Transverse colon (tissue), 4 donors: ENCODE results near the gene OR56A3. TPM values are rescaled to one million over a fixed set of nuclear protein-coding genes. Genes with fewer than 3 reads are reported as not detected.

Experiments
- DNase-seq: peaks from one replicate; pipeline ENCODE4 v3.0.0-alpha.2; 2019
- H3K27ac ChIP-seq, 4 donors: fragments of 200-600 bp; sonication (generic); 2 replicates each; pipeline ENCODE4 v1.5.1; 2016 to 2018; ENCODE audit warnings: inconsistent platforms in 4 of 4
- H3K27me3 ChIP-seq: fragments of 200-600 bp; sonication (generic); 2 replicates; pipeline ENCODE4 v1.5.1; 2017; ENCODE audit warnings: inconsistent platforms
- H3K36me3 ChIP-seq, 4 donors: fragments of 200-600 bp; sonication (generic); 2 replicates each; pipeline ENCODE4 v1.5.1; 2017 to 2019; ENCODE audit warnings: inconsistent platforms in 4 of 4
- H3K4me1 ChIP-seq, 4 donors: fragments of 200-600 bp; sonication (generic); 2 replicates each; pipeline ENCODE4 v1.5.1; 2017 to 2020; ENCODE audit warnings: inconsistent platforms in 4 of 4
- H3K4me3 ChIP-seq, 4 donors: fragments of 200-600 bp; sonication (generic); 1 replicate in 1 of 4; 2 replicates in 3 of 4; pipeline versions ENCODE4 v1.5.1 to v1.6.1; 2017 to 2019; ENCODE audit warnings: inconsistent platforms in 4 of 4
- H3K9me3 ChIP-seq, 2 donors: fragments of 200-600 bp; sonication (generic); 2 replicates each; pipeline ENCODE4 v1.5.1; 2017 to 2019; ENCODE audit warnings: inconsistent platforms in 2 of 2
- EP300 ChIP-seq: sonication (generic); formaldehyde crosslinking; IDR thresholded peaks from one replicate; pipeline ENCODE4 v1.6.1; 2017; ENCODE audit warnings: antibody characterized with exemption, low read depth
- POLR2A ChIP-seq: fragments of 450-650 bp; IDR thresholded peaks from one replicate; pipeline ENCODE4 v1.6.1; 2016; ENCODE audit warnings: antibody characterized with exemption, mild to moderate bottlenecking, moderate library complexity
- POLR2AphosphoS5 ChIP-seq, 3 donors: sonication (generic); formaldehyde crosslinking; IDR thresholded peaks; one replicate each; pipeline ENCODE4 v1.6.1; 2016; ENCODE audit warnings: antibody characterized with exemption in 3 of 3
- WGBS, 2 donors: methylation state at CpG; one replicate each; pipeline ENCODE4 v1.1.5; 2018; ENCODE audit warnings: low coverage in 1 of 2; 5-methylcytosine and 5-hydroxymethylcytosine counted together
- in situ Hi-C, 4 donors: fragments of 200-750 bp; cut with MboI; loops; one replicate each; pipeline versions ENCODE4 v1.15.0 to v1.15.1; 2017; ENCODE audit warnings: low sequenced_read_pairs in 3 of 4, low pct_ligation_motif_present in 1 of 4, low pct_unique_long_range_greater_than_20kb in 1 of 4
- intact Hi-C: fragments of 100-400 bp; cut with DNase I; formaldehyde crosslinking; loops from one replicate; pipeline ENCODE4 v1.15.1; 2023; ENCODE audit warnings: low total_unique reads
- total RNA-seq, 4 donors: library from RNA; depleted of rRNA; stranded (reverse); fragments of >200 nt; gene quantifications; one replicate each; pipeline ENCODE4 v1.1.0, GENCODE V29; 2016
- TF ChIP-seq, protein P1 (sequence below), 5 experiments: fragments of 200-600 bp in 3 of 5; fragments of 450-650 bp in 2 of 5; sonication (generic) in 3 of 5; IDR thresholded peaks; 1 replicate in 2 of 5; 2 replicates in 3 of 5; pipeline ENCODE4 v1.5.1; 2016 to 2017; ENCODE audit warnings: antibody characterized with exemption in 5 of 5, inconsistent platforms in 3 of 5, mild to moderate bottlenecking in 2 of 5, moderate library complexity in 1 of 5

The OR56A3 gene
- total RNA-seq, 4 donors from 2014 or later, result not detected

DNA sequence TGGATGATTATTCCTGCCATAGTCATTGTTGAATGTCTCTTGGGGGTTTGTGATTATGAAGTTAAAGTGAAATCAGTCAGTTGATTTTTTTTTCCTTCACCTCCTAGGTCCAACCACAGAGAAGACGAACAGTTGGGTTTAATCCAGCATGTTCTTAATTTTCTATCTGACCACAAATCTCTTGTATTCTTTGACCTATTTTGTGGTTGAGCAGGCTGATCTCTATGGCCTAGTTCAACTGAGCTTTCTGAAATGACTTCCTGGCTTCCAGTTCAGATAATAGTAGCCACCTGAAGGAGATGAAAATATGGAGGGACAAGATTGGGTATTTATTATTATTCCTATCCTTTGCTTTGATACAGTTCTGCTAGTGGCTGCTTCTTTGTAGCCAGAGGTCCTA is 31.5 kb downstream of the OR56A3 start:
- in situ Hi-C loops (no loop called here), intact Hi-C loops (no loop called here)
- Histone ChIP-seq H3K9me3 (no peaks in the 10 kb centered on the region), H3K27me3 (no peaks in the 10 kb centered on the region), H3K4me3 (no peak overlapping the region), H3K4me1 (no peaks in the 10 kb centered on the region), H3K27ac (no peak overlapping the region), H3K36me3 (no peaks in the 10 kb centered on the region)
- 63 to 67% methylated on average over 1 of the region's 1 CpG for WGBS, 2 donors
- no peak for DNase-seq
- no peak for TF ChIP-seq POLR2AphosphoS5 (IDR thresholded peaks at IDR 0.05)
- TF ChIP-seq EP300, result no peak
- TF ChIP-seq, protein P1, sequence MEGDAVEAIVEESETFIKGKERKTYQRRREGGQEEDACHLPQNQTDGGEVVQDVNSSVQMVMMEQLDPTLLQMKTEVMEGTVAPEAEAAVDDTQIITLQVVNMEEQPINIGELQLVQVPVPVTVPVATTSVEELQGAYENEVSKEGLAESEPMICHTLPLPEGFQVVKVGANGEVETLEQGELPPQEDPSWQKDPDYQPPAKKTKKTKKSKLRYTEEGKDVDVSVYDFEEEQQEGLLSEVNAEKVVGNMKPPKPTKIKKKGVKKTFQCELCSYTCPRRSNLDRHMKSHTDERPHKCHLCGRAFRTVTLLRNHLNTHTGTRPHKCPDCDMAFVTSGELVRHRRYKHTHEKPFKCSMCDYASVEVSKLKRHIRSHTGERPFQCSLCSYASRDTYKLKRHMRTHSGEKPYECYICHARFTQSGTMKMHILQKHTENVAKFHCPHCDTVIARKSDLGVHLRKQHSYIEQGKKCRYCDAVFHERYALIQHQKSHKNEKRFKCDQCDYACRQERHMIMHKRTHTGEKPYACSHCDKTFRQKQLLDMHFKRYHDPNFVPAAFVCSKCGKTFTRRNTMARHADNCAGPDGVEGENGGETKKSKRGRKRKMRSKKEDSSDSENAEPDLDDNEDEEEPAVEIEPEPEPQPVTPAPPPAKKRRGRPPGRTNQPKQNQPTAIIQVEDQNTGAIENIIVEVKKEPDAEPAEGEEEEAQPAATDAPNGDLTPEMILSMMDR (IDR thresholded peaks at IDR 0.05), result no peak
- no peak for TF ChIP-seq POLR2A

DNA sequence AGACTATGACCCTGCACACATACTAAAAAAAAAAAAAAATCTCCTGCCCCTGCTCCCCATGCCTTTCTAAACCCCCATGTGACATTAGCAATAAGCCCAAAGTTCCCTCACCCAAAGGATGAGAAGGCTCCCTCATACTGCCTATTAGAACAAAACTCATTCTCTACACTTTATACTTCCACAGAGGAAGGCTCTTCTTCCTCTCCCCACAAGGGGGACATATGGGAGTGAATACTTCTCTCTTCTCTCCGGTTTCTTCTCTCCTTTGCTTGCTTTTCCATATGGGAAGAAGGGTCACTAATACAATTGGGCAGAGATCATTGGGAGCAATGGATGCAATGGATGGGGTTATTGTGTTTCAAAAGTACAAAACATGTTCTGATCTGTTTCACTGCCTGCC is 41.4 kb downstream of the OR56A3 start:
- H3K4me3 ChIP-seq, result no peak overlapping the region
- no peak for DNase-seq
- H3K36me3 ChIP-seq, result no peaks in the 10 kb centered on the region
- H3K4me1 ChIP-seq, result no peaks in the 10 kb centered on the region
- intact Hi-C loops, result no loop called here
- TF ChIP-seq EP300 (no peak), POLR2AphosphoS5 (IDR thresholded peaks at IDR 0.05) (no peak), POLR2A (no peak)
- TF ChIP-seq, protein P1 (IDR thresholded peaks at IDR 0.05), result no peak
- H3K9me3 ChIP-seq, result no peaks in the 10 kb centered on the region
- in situ Hi-C loops, result no loop called here
- H3K27me3 ChIP-seq, result no peaks in the 10 kb centered on the region
- H3K27ac ChIP-seq, result no peak overlapping the region
- WGBS, 2 donors, result 27 to 64% methylated on average over 1 of the region's 1 CpG

DNA sequence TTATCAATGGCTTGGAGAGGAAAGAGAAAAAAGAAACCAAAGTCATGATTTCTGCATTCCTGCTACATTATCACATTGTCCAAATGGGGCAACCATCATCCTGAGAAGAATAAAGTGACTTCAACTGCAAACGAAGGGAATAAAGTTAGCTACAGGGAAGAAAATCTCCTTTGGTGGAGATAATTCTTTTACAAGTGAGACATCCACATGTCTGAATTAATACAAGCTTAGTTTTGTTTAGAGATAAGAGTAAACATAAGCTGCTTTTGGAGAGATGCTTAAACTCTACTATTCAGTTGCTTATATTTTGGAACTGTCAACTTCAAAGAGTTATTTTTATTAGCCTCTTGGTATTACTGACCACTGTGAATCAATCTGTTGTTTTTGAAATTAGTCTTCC is 44.8 kb downstream of the OR56A3 start, which contains the start of gene OR52L1:
Gene OR52L1, minus strand, starts transcription at position 101 of the 400 bp plus-strand sequence. Its CDS starts 55 bp downstream, at position 46.
- intact Hi-C loops (no loop called here), in situ Hi-C loops (no loop called here)
- Histone ChIP-seq H3K27me3 (peaks cover 6% of the 10 kb centered on the region), H3K9me3 (no peaks in the 10 kb centered on the region), H3K27ac (no peak within 1 kb of the TSS), H3K36me3 (no peaks in the 10 kb centered on the region), H3K4me3 (no peak within 1 kb of the TSS), H3K4me1 (no peaks in the 10 kb centered on the region)
- 53 to 70% methylated on average over 1 of the region's 1 CpG for WGBS, 2 donors
- DNase-seq, result no peak
- TF ChIP-seq, protein P1 (IDR thresholded peaks at IDR 0.05), result no peak
- TF ChIP-seq EP300, result no peak

DNA sequence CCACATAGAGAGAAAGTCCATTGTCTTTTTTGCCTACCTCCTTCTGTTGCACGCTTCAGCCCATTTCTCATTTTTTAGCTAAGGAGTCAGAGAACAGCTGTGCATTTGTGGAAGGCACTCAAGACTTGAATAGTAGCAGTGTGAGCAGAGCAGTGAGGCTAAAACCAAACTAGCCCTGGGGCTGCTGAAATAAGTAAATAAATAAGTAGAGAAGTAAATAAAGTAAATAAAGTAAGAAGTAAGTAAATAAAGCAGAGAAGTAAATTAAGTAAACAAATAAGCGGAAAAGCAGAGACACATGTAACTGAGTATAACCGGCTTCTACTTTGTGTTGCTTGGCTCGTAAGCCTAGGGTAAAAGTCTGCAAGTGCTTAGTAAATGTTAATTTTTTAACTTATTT is 47.2 kb downstream of the OR56A3 start:
- TF ChIP-seq, protein P1 (IDR thresholded peaks at IDR 0.05), result no peak
- TF ChIP-seq POLR2AphosphoS5 (IDR thresholded peaks at IDR 0.05), result no peak
- no peak for TF ChIP-seq EP300
- no peak for TF ChIP-seq POLR2A
- Histone ChIP-seq H3K4me1 (no peaks in the 10 kb centered on the region), H3K27me3 (peaks cover 6% of the 10 kb centered on the region), H3K4me3 (no peak overlapping the region), H3K36me3 (no peaks in the 10 kb centered on the region), H3K27ac (no peak overlapping the region), H3K9me3 (no peaks in the 10 kb centered on the region)
- in situ Hi-C loops, result no loop called here
- intact Hi-C loops, result no loop called here
- WGBS, 2 donors, result 64 to 75% methylated on average over 3 to 4 of the region's 4 CpGs
- DNase-seq, result no peak
